ENCODE data around the gene ELMO3.

ELMO3 gene

DNA sequence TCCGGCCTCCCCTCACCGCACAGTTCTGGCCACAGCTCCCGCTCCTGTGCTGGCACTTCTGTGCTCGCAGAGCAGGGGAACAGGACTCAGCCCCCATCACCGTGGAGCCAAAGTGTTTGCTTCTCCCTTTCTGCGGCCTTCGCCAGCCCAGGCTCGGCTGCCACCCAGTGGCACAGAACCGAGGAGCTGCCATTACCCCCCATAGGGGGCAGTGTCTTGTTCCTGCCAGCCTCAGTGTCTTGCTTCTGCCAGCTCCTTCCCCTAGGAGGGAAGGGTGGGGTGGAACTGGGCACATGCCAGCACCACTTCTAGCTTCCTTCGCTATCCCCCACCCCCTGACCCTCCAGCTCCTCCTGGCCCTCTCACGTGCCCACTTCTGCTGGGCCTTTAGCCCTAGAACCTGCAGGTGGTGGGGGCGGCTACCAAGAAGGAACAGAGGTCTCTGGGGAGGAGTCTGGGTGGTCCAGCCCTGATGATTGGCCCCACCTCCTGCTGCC is 645 bp upstream of the ELMO3 start:
- no peak for DNase-seq

DNA sequence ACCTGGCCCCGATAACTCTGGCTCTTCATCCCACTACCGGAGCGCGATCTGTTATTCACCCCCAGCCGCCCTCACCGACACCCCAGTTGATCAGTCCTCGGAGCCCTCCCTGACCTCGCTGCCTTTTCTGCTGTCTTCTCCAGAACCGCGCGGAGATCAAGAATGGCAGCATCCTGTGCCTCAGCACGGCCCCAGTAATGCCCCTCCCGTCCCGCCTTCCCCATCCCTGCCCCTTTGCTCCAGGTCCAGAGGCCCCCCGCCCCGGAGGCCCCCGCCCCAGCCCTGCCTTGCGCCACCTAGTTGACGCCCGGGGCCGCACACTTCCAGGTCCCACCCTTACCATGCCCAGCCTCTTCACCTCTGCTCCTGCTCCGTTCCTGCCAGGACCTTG is 872 bp downstream of the ELMO3 start:
- no peak for DNase-seq

DNA sequence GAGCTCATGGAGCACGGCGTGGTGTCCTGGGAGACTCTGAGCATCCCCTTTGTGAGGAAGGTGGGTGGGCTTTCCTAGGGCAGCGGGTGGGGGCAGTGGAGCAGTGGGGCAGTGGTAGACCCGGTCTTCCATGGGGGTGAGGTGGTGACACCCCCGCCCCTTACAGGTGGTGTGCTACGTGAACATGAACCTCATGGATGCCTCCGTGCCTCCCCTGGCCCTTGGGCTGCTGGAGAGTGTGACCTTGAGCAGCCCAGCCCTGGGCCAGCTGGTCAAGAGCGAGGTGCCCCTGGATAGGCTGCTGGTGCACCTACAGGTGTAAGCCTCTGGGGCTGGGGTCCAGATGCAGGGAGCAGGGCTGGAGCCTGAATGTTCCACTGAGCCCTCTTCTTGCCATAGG is 1.6 kb downstream of the ELMO3 start:
- DNase-seq: no peak

DNA sequence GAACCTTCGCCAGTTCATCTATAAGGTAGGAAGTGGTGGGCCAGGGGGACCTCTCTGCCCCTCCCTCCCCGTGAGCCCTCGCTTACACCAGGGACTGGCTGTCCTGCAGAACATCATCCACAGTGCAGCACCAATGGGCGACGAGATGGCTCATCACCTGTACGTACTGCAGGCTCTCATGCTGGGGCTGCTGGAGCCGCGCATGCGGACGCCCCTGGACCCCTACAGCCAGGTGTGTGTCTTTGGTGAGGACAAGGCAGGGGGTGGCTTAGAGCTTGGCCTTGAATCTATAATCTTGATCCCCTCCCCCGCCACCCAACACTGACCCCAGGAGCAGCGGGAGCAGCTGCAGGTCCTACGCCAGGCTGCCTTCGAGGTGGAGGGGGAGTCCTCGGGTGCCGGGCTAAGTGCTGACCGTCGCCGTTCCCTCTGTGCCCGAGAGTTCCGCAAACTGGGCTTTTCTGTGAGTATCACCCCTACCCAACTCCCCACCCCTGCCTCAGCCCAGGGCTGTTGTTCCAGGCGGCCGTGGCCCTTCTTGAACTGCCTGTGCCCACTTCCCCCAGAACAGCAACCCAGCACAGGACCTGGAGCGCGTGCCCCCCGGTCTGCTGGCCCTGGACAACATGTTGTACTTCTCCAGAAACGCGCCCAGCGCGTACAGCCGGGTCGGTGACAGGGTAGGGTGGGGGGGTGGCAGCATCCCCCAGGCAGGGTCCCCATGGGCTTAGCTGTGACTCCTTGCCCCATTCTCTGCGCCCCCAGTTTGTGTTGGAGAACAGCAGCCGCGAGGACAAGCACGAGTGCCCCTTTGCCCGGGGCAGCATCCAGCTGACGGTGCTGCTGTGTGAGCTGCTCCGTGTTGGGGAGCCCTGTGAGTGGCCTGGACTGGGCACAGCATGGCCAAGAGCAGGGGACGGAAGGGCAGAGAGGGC is 2.7 kb downstream of the ELMO3 start:
- DNase-seq: no peak

DNA sequence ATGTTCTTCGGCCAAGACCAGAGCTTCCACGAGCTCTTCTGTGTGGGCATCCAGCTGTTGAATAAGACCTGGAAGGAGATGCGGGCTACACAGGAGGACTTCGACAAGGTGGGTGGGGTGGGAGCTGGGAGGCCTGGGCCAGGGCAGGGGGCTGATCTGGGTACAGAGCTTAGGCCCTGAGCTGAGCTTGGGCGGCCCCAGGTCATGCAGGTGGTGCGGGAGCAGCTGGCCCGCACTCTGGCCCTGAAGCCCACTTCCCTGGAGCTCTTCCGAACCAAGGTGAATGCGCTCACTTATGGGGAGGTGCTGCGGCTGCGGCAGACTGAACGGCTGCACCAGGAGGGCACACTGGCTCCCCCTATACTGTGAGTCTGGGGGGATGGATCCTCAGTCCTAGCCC is 3.5 kb downstream of the ELMO3 start:
- DNase-seq: no peak

DNA sequence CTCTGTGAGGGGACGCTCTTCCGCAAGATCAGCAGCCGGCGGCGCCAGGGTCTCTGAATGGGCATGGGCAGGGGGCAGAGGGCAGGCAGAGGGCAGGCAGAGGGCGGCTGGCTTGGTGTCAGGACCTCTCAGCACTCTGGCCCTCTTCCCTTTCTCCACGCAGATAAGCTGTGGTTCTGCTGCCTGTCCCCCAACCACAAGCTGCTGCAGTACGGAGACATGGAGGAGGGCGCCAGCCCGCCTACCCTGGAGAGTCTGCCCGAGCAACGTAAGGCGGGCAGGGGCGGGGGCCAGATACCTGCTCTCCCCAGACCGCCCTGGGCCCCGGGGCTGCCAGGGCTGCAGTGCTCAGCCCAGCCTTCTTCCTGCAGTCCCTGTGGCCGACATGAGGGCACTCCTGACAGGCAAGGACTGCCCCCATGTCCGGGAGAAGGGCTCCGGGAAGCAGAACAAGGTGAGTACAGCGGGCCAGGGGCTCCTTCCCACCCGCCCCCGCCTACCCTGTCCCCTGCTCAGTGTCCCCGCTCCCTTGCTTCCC is 4.1 kb downstream of the ELMO3 start:
- DNase-seq: no peak

DNA sequence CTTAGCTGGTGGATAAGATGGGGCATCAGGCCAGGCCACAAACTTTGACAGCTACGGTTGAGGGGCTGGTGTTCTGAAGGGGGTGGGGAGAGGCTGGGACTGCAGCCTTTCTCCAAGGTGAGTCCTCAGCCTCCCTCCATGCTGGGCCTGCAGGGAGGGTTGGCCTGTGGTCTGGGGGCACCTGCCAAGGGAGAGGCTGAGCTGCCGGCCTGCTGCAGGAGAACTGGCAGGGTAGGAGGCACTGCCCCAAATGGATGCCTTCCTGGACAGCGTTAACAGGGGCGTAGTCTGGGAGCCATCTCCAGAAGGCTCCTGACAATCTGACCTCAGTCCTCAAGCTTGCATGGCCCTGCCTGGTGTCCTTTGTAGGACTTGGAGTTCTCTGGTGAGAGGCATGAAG is 5.1 kb downstream of the ELMO3 start:
- DNase-seq: no peak

DNA sequence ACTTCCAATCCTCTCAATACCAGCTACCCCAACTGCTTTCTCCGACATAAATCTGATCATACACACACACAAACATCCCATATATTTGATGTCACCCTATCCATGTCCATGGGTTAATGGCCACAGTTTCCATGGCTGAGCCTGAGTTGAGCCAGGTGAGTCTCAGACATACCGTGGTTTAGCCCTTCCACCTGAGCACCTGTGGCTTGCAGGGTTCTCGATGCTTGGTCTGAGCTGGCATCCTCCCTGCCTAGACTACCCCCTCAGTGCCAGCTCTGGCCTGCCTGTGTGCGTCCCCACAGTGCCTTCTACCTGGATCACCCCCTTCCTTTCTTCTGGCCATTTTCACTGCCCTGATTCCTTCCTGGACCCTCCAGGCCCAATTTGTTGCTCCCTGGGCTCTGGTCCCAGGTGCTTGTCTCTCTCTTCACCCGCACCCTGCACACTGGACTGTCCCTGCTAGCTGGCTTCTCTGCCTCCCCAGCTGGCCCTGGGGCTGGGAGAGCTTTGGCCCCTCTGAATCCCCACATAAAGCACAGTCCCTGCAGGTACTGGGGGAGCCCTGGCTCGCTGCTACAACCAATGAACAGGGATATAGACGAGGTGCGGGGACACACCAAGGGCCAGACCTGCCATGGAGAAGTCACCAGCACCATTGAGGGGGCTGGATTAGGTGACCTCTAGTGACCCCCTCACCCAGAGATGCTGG is 7.4 kb downstream of the ELMO3 start:
- no peak for DNase-seq

DNA sequence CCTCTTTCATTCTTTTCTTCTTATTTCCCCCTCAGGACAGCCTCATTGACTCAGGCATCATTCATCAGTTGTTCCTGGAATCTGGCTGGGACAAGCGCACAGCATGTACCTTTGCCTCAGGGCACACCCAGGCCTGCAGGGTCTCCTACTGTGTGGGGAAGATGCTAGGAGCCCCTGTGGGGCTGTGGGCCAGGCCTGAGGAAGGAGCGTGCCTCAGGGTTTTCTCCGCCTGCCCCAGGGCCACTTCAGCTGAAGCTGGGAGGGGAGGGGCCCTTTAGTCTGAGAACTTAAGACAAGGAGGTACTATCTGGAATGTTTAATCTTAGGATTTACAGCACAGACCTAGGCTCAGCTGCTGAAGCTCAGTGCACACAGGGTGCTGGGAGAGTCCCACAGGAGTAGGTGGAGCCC is 7.9 kb downstream of the ELMO3 start:
- no peak for DNase-seq

DNA sequence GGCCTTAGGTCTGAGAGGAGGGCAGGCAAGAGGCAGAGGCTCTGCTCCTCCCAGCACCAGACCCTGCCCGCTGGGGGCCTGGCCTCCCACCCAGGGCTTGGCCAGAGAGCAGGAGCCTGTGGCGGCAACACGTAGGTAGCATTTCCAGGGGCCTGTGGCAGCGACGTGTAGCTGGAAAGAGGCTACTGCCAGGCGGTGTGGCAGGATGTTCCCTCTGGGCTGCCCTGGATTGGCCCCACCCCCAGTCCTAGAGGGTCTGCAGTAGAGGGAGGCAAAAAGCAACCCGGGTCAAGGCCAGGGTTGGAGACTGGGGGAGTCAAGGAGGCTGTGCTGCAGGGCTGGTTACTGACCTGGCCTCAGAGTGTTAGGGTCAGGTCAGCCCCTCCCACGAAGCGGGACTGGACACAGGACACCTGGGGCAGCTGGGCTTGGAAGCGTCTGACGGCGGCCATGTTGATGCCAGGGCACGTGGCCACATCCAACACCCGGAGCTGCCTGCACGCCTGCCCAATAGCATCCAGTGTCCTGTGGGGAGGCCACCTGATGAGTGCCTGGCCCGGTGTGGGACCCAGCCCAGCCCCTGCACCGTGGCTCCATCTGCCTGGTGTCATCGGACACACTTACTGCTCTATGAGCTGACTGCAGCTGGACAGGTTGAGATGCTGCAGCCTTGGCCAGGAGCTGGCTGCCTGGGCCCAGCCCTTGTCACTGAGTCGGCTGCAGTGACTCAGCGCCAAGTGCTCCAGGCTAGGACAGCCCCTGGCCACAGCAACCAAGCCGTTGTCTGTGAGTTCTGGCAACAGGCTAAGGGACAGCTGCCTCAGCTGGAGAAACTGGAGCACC is 8.5 kb downstream of the ELMO3 start:
- no peak for DNase-seq

DNA sequence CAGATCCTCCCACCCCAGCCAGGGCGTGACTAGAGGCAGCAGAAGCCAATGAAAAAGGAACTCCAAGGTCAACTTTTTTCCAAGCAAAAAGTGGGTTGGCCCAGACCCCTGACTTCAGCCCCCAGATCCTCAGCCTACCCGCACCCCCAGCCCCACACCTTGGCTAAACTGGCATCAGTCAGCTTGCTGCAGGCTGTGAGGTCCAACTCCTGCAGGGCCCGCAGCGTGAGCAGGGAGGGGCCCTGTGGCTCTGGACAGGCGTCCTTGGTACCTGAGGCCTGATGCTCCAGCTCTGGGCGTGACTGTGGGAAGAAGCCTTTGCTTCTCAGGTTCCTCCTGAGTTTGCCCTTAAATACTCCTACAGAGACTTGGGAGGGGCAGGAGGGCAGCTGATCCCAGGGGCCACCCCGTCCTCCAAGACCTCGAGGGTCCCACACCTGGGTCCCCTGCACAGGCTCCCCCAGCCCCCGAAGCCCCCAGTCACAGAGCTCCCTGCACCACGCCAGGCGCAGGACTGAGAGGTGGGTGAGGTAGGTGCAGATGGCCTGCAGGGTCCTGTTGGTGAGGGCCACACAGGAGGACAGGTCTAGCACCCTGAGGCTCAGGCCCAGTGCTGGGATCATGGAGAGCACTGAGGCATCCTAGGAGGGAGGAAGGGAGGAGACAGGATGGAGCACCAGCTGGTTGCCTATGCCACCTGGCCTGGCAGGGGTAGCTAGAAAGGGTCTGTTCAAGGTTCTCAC is 9.4 kb downstream of the ELMO3 start:
- no peak for DNase-seq

DNA sequence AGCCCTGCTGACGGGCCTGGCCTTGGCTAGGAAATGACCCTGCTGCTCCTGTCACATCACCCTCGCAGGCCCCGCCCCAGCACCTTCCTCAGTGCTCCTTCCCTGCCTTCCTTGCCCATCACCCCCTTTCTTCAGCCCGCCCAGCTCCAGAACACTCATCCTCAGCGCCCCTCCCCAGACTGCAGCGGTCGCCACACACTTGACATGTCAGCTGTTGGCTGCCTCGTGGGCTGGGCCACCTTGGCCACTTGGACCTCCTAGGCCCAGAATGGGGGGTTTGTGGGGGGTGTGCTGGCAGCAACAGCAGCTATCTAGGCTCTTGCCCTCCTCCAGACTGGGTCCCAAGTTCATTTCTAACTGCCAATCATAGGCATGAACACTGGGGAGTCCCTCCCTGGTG is 10.6 kb downstream of the ELMO3 start:
- DNase-seq: no peak

DNA sequence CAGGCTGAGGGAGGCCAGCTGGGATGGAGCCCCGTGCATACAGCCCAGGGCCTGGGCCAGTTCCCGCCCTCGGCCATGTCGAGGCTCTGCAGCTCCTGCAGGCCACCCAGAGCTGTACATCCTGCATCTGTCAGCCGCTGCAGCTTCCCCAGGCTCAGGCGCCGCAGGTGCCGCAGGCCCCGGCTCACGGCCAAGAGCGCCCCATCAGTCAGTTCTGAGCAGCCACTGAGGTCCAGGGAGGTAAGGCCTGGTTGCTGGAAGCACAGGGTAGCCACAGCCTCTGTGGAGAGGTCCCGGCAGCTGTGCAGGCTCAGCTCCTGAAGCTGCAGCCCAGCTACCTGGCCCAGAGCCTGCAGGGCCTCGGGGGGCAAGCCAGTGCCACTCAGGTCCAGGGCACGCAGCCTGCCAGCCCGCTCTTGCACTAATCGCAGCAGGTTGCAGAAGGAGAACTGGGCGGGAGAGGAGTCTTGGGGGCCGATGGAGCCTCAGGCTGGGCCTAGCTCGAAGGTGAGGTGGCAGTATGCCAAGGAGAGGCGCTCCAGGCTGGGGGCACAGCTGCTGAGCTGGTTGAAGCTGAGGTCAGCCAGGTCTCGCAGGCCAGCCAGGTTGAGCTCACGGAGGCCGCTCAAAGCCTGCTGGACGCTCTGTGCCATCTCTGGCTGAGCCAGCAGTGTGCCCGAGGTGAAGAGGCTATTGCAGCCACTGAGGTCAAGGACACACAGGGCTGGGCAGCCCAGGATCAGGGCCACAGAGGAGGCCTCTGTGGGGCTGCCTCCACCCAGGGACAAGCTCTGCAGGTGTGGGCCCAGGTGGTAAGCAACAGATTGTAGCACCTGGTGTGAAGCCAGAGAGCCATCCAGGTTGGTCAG is 11.4 kb downstream of the ELMO3 start:
- no peak for DNase-seq

DNA sequence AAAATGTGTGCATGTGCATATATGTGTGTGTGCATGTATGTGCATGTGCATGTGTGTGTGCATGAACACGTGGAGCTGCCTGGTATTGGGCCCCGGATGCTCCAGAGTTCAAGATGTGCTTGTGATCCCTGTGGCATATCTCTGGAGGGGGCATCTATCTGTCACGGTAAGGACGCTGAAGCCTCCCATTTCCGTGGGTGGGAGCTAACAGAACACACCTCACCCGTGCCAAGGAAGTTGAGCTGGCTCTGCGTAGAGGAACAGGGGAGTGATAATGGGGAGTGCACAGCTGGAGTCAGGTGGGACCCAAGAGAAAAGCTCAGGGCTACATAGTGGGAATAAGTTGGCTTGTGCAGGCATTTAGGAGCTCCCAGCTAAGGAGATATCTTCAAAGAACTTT is 12.7 kb downstream of the ELMO3 start:
- no peak for DNase-seq

DNA sequence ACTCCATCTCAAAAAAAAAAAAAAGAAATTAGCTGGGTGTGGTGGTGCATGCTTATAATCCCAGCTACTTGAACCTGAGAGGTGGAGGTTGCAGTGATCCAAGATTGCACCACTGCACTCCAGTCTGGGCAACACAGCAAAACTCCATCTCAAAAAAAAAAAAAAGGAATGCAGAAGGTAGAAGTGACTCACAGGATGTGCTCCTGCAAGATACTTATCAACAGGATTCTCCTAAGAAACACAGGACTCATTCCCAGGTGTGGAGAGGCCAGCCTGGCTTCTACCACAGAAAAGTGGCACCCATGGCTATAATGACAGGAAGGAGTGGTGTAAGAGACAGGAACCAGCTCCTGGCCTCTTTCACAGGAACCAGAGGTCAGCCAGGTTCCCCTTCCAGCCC is 13.8 kb downstream of the ELMO3 start:
- DNase-seq: no peak

DNA sequence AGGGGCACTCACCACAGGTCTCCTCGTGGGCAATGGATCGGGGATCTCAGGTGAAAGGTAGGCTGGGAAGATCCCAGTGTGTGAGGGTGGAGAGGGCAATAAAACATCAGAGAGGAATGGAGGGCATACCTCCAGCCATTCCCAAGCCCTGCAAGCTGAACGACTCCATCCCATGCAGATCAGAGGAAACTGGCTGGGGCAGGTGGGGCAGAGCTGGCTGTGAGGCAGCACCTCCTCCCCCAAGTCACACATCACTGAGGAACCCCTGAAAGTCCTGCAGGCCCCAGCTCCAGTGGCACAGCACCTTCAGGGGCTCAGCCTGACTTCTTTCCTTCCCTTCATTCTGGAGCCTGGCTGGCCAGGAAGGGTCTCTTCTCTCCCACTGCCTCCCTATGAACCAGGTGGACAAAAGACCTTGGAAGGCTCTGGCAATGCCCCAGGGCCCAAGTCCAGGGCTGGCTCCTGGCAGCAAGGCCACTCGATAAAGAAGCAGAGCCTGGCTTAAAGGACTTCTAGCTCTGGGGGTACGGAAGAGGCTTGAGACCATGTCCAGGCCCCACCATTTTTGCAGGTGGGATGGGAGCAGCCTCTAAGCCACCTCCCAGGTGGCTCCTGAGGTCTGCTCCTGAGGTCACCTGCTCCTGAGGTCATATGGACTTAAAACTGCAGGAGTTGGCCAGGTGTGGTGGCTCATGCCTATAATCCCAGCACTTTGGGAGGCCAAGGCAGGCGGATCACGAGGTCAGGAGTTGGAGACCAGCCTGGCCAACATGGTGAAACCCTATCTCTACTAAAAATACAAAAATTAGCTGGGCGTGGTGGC is 14.5 kb downstream of the ELMO3 start:
- DNase-seq: no peak

DNA sequence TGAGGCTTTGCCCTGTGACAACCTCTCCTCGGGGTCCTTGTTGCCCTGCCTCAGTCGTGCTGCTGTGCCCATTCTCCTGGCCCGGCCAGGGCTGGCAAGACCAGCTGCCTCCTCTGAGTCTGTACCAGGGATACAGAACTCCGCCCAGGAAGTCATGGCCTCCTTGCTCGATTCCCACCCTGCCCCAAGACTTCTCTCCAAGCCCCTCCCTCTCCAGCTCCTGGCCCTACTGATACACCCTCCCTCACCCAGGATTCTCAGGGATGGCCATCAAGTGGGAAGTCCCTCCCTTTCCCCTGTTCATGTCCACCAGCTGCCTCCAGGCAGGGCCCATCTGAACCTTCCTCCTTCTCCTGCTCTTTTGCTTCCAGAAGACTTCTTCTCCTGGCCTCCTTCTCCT is 16.8 kb downstream of the ELMO3 start:
- DNase-seq: no peak

DNA sequence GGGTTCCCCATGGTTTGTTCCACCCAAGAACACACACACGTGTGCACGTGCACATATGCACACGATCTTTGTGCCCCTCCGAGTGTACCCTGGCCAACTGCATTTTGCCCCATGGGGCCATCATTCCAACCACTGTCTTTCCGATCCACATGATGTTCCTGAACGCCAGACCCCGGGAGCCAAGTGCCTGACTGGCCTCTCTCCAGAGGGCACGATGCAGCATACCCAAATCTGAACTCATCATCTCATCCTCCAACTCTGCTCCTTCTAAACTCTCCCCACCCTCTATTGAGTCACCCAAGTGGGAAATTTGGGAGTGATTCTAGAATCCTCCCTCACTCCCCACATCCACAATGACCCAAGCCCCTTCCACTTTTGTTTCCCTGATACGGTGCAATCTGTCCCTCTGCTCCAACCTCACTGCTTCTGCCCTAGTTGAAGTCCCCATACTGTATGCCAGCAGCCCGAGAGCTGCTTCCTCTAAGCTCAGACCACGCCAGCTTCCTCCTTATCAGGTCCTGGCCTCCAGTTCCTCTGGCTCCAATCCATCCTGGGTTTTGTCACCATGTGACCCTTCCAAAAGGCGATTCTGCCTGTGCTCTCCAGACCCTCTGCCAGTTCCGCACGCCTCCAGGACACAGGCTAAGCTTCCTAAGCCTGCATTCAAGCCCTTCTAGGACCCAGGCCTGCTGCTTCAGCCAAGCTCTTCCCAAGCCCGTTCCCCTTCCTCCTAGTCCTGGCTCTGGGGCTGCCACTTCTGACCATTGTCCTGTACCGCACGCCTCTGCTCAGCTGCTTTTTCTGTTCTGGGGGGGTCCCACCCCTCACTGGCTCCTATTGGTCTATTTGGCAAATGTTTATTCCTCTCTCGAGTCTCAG is 17.9 kb downstream of the ELMO3 start:
- no peak for DNase-seq

DNA sequence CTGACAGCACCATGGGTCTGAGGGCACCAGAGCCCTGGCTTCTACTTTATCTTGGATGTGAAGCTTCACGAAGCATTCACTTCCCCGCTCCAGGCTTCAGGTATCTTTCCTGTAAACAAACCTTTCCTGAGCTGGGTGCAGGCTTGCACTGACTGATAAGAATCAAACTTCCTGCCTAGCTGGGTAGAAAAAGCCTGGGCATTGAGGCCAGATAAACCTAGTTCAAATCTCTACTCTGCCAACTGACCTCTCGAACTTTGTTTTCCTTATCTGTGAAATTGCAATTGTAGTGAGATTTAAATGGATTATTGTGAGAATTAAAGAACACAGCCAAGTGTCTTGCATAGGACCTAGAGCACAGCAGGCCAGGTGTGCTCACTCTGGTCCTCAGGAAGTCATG is 25.1 kb downstream of the ELMO3 start:
- DNase-seq: no peak
